ENCODE data around the gene TMEM121B.
A peak's percentile ranks its signal among the peaks of the same experiment; 100 is the strongest.

DNA sequence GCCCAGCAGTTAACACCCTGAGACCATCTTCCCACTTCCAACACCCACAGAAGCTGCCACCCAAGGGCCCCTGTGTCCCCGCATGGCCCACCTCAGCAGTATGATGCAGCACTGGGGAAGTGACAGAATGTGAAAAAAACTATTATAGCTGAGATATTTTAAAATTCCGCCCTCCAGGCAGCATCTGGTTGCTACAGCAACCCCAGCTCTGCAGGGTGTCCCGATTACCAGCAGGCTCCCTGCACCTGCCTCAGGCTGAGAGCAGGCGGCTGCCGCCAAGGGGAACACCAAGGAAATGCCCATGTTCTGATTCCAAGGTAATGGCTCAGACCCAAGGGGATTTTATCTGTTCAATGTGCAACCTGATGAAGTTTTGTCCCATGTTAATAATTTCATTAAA, 10.5 kb upstream of the TMEM121B start:
- TF ChIP-seq, protein P1, sequence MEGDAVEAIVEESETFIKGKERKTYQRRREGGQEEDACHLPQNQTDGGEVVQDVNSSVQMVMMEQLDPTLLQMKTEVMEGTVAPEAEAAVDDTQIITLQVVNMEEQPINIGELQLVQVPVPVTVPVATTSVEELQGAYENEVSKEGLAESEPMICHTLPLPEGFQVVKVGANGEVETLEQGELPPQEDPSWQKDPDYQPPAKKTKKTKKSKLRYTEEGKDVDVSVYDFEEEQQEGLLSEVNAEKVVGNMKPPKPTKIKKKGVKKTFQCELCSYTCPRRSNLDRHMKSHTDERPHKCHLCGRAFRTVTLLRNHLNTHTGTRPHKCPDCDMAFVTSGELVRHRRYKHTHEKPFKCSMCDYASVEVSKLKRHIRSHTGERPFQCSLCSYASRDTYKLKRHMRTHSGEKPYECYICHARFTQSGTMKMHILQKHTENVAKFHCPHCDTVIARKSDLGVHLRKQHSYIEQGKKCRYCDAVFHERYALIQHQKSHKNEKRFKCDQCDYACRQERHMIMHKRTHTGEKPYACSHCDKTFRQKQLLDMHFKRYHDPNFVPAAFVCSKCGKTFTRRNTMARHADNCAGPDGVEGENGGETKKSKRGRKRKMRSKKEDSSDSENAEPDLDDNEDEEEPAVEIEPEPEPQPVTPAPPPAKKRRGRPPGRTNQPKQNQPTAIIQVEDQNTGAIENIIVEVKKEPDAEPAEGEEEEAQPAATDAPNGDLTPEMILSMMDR (optimal IDR thresholded peaks at IDR 0.05 in 1 of 3, IDR thresholded peaks at IDR 0.05 in 1 of 3, conservative IDR thresholded peaks at IDR 0.05 in 1 of 3; ENCODE audit: extremely low read depth in 1 of 3, insufficient read depth in 2 of 3, low read length in 3 of 3), result peak in 1 of 3 experiments; percentile 13
- TF ChIP-seq EZH2 (IDR thresholded peaks at IDR 0.05; ENCODE audit: low read length), result no peak

Measured in keratinocyte (primary cell).